HCT116 (cell line): Measurements from ENCODE around the gene AKIRIN2. TPM values are rescaled to one million over a fixed set of nuclear protein-coding genes. Genes with fewer than 3 reads are reported as not detected.

Experiments
- ATAC-seq: fragments of 200-7000 bp; cut with Tn5 transposase; 2 replicates; pipeline ENCODE4 v1.9.1; 2020; ENCODE audit warnings: mild to moderate bottlenecking, moderate library complexity
- BruUV-seq: library from RNA; stranded (reverse); fragments of 400-500 nt; replicated peaks from 2 replicates; lab custom pipeline; 2021; lab: Mats Ljungman, UMichigan
- CTCF ChIA-PET: fragments of 300-600 bp; sonication (Branson Sonifier 250); formaldehyde crosslinking; loops from one replicate; lab custom pipeline; 2021; ENCODE audit warnings: antibody characterized with exemption; lab: Charles Lee
- POLR2A ChIA-PET: fragments of 300-600, 350-600 bp; sonication (Branson Sonifier 250); formaldehyde crosslinking; loops from one replicate; lab custom pipeline; 2021; ENCODE audit warnings: antibody characterized with exemption; lab: Charles Lee
- RAD21 ChIA-PET, 2 experiments: fragments of 300-600 bp; sonication (Branson Sonifier 250); formaldehyde crosslinking; loops; one replicate each; lab custom pipeline; 2023; ENCODE audit warnings: low total read pairs in 2 of 2; ENCODE audit not compliant: uncharacterized antibody in 2 of 2, unreplicated experiment in 2 of 2, low non-redundant PET in 1 of 2; lab: Charles Lee
- DNase-seq: peaks from one replicate; pipeline ENCODE4 v3.0.0-alpha.2; 2010; ENCODE audit warnings: low read depth, low spot score
- H2AFZ ChIP-seq: fragments of 200-600 bp; shearing (Covaris generic), sonication (generic); 2 replicates; pipeline ENCODE4 v1.6.1; 2017; ENCODE audit warnings: low read depth, mixed run types, mixed read lengths, antibody characterized with exemption, low read length; ENCODE audit not compliant: poor library complexity, severe bottlenecking
- H3K27ac ChIP-seq: 2 replicates; pipeline ENCODE4 v1.5.1; 2012; ENCODE audit warnings: low read depth, low read length
- H3K27me3 ChIP-seq: fragments of 200-600 bp; sonication (generic); 2 replicates; pipeline ENCODE4 v1.6.1; 2016; ENCODE audit warnings: mixed run types, low read length, mixed read lengths; ENCODE audit not compliant: insufficient read depth
- H3K36me3 ChIP-seq, 2 experiments: fragments of 200-500 bp in 1 of 2; fragments of 200-600 bp in 1 of 2; sonication (Bioruptor generic) in 1 of 2; sonication (generic) in 1 of 2; 2 replicates each; pipeline versions ENCODE4 v1.5.1 to v1.6.1; 2014 to 2016; ENCODE audit warnings: low read length in 2 of 2, inconsistent platforms in 1 of 2, mixed read lengths in 1 of 2, mixed run types in 1 of 2; ENCODE audit not compliant: insufficient read depth in 2 of 2, control insufficient read depth in 1 of 2
- H3K4me1 ChIP-seq, 2 experiments: fragments of 200-600 bp in 1 of 2; sonication (generic) in 1 of 2; 2 replicates each; pipeline versions ENCODE4 v1.5.1 to v1.6.1; 2012 to 2017; ENCODE audit warnings: low read length in 2 of 2, inconsistent platforms in 1 of 2, mild to moderate bottlenecking in 1 of 2, mixed read lengths in 1 of 2, mixed run types in 1 of 2, moderate library complexity in 1 of 2; ENCODE audit not compliant: insufficient read depth in 2 of 2, control insufficient read depth in 1 of 2
- H3K4me2 ChIP-seq: fragments of 200-600 bp; sonication (generic); 2 replicates; pipeline ENCODE4 v1.6.1; 2017; ENCODE audit warnings: mixed run types, low read length, mixed read lengths
- H3K4me3 ChIP-seq, 2 experiments: fragments of 200-600 bp in 1 of 2; sonication (generic) in 1 of 2; replicated peaks in 1 of 2; 2 replicates each; pipeline ENCODE4 v1.5.1; 2011 to 2016; ENCODE audit warnings: low read length in 2 of 2, control low read depth in 1 of 2, low read depth in 1 of 2, mild to moderate bottlenecking in 1 of 2, mixed read lengths in 1 of 2, mixed run types in 1 of 2
- H3K79me2 ChIP-seq: fragments of 200-600 bp; sonication (generic); 2 replicates; pipeline ENCODE4 v1.6.1; 2017; ENCODE audit warnings: mild to moderate bottlenecking, mixed run types, low read length, moderate library complexity, mixed read lengths; ENCODE audit not compliant: insufficient read depth
- H3K9ac ChIP-seq: fragments of 200-600 bp; sonication (generic); 2 replicates; pipeline ENCODE4 v1.6.1; 2016; ENCODE audit warnings: low read length, mixed read lengths
- H3K9me2 ChIP-seq: fragments of 200-600 bp; sonication (generic), shearing (Covaris generic); 2 replicates; pipeline ENCODE4 v1.6.1; 2017; ENCODE audit warnings: mixed run types, mild to moderate bottlenecking, moderate library complexity; ENCODE audit not compliant: insufficient read depth
- H3K9me3 ChIP-seq, 2 experiments: fragments of 200-500 bp in 1 of 2; fragments of 200-600 bp in 1 of 2; sonication (Bioruptor generic) in 1 of 2; sonication (generic) in 1 of 2; 2 replicates each; pipeline ENCODE4 v1.6.1; 2014 to 2017; ENCODE audit warnings: low read length in 2 of 2, mixed read lengths in 2 of 2, inconsistent platforms in 1 of 2, low read depth in 1 of 2, mild to moderate bottlenecking in 1 of 2, mixed run types in 1 of 2, moderate library complexity in 1 of 2; ENCODE audit not compliant: control insufficient read depth in 1 of 2, insufficient read depth in 1 of 2
- H4K20me1 ChIP-seq: fragments of 200-600 bp; sonication (generic), shearing (Covaris generic); 2 replicates; pipeline ENCODE4 v1.6.1; 2017; ENCODE audit warnings: mixed run types, mild to moderate bottlenecking, moderate library complexity; ENCODE audit not compliant: insufficient read depth
- CBX3 ChIP-seq: IDR thresholded peaks from 2 replicates; pipeline ENCODE4 v1.6.1; 2012; ENCODE audit warnings: low read depth
- ELF1 ChIP-seq: IDR thresholded peaks from 2 replicates; pipeline ENCODE4 v1.6.1; 2012; ENCODE audit warnings: low read depth, borderline replicate concordance
- EZH2phosphoT487 ChIP-seq: fragments of 200-600 bp; IDR thresholded peaks from 2 replicates; pipeline ENCODE4 v1.6.1; 2018; ENCODE audit warnings: antibody characterized with exemption, borderline replicate concordance
- JUND ChIP-seq: IDR thresholded peaks from 2 replicates; pipeline ENCODE4 v1.6.1; 2012
- POLR2A ChIP-seq: IDR thresholded peaks from 2 replicates; pipeline ENCODE4 v1.7.0; 2011; ENCODE audit warnings: borderline replicate concordance; ENCODE audit not compliant: insufficient read depth, insufficient read length; ENCODE audit errors: extremely low read depth
- POLR2AphosphoS5 ChIP-seq: IDR thresholded peaks from 2 replicates; pipeline ENCODE4 v1.6.1; 2011; ENCODE audit warnings: mild to moderate bottlenecking, low read depth, low read length, moderate library complexity
- YY1 ChIP-seq: IDR thresholded peaks from 2 replicates; pipeline ENCODE4 v1.6.1; 2011; ENCODE audit warnings: low read length, low read depth, moderate library complexity, mild to moderate bottlenecking; ENCODE audit not compliant: insufficient replicate concordance; ENCODE audit errors: extremely low read depth
- ZNF274 ChIP-seq: fragments of 200-500 bp; sonication (Bioruptor generic); IDR thresholded peaks from 2 replicates; pipeline ENCODE4 v1.6.1; 2014; ENCODE audit warnings: mild to moderate bottlenecking, low read depth, low read length, inconsistent platforms
- intact Hi-C: fragments of 100-400 bp; cut with micrococcal nuclease; formaldehyde crosslinking; loops from 2 replicates; pipeline ENCODE4 v1.10.0; 2022
- total RNA-seq: library from RNA; stranded (reverse); gene quantifications from one replicate; pipeline ENCODE4 v1.2.1, GENCODE V29; 2021; ENCODE audit not compliant: unreplicated experiment
- TF ChIP-seq, protein P1 (sequence below), 3 experiments: fragments of 200-600 bp in 1 of 3; sonication (generic) in 1 of 3; IDR thresholded peaks in 2 of 3; conservative IDR thresholded peaks in 1 of 3; 2 replicates each; pipeline ENCODE4 v1.5.1; 2012 to 2017; ENCODE audit warnings: low read depth in 2 of 3, low read length in 2 of 3, antibody characterized with exemption in 1 of 3, borderline replicate concordance in 1 of 3, control low read depth in 1 of 3, mild to moderate bottlenecking in 1 of 3, mixed read lengths in 1 of 3, mixed run types in 1 of 3, moderate library complexity in 1 of 3; ENCODE audit not compliant: insufficient read depth in 1 of 3
- TF ChIP-seq, protein P2 (sequence below): IDR thresholded peaks from 2 replicates; pipeline ENCODE4 v1.6.1; 2012; ENCODE audit warnings: low read depth
- TF ChIP-seq, protein P3 (sequence below): IDR thresholded peaks from 2 replicates; pipeline ENCODE4 v1.6.1; 2012
- TF ChIP-seq, protein P4 (sequence below): IDR thresholded peaks from 2 replicates; pipeline ENCODE4 v1.6.1; 2012

The AKIRIN2 gene
- total RNA-seq, 1 experiment from 2014 or later, result 54.8 TPM

DNA sequence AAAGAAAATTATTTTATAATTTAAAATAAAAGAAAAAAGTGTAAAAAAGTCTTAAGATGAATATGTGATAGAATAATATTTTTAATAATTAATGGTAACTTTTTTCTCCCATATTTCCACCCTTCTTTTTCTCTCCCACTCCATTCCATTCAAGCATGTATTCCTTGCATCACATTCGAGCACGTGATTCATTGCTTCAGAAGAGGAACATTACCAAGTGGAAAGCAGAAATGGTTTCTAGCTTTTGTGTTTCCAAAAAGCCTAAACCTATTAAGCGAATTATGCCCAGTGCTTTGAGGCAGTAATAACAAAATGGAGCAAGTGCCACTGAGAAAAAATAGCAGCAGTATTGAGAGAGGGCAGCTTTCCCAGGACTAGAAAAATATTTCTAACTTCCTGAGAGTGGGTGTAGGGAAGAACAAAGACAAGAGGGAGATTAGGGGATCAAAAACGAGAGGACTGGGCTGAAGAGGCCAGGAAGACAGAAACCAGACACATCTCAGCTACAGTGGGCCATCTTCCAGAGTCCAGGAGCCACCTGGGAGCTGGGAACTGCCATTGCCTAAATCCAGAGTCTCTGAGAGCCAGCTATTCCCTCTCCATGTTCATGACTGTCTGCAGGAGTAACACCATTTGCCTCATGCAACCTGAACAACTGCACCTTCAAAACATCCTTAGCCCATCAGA, 15.0 kb upstream of the AKIRIN2 start:
- intact Hi-C loops, result no loop called here

More for the DNA sequence above, 15.0 kb upstream of the AKIRIN2 start:
- Histone ChIP-seq H3K4me2 (no peak overlapping the region), H4K20me1 (no peaks in the 10 kb centered on the region), H3K27ac (no peak overlapping the region), H3K4me3 (no peak overlapping the region), H3K9me2 (no peaks in the 10 kb centered on the region), H3K9me3 (no peaks in the 10 kb centered on the region)
- BruUV-seq, result no TSS peak
- TF ChIP-seq EZH2phosphoT487, result no peak
- TF ChIP-seq, protein P1, sequence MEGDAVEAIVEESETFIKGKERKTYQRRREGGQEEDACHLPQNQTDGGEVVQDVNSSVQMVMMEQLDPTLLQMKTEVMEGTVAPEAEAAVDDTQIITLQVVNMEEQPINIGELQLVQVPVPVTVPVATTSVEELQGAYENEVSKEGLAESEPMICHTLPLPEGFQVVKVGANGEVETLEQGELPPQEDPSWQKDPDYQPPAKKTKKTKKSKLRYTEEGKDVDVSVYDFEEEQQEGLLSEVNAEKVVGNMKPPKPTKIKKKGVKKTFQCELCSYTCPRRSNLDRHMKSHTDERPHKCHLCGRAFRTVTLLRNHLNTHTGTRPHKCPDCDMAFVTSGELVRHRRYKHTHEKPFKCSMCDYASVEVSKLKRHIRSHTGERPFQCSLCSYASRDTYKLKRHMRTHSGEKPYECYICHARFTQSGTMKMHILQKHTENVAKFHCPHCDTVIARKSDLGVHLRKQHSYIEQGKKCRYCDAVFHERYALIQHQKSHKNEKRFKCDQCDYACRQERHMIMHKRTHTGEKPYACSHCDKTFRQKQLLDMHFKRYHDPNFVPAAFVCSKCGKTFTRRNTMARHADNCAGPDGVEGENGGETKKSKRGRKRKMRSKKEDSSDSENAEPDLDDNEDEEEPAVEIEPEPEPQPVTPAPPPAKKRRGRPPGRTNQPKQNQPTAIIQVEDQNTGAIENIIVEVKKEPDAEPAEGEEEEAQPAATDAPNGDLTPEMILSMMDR (IDR thresholded peaks at IDR 0.05 in 2 of 3, conservative IDR thresholded peaks at IDR 0.05 in 1 of 3; ENCODE audit: borderline replicate concordance in 1 of 3, insufficient read depth in 1 of 3, low read depth in 2 of 3, low read length in 2 of 3), result no peak
- TF ChIP-seq JUND, result no peak
- TF ChIP-seq, protein P2, sequence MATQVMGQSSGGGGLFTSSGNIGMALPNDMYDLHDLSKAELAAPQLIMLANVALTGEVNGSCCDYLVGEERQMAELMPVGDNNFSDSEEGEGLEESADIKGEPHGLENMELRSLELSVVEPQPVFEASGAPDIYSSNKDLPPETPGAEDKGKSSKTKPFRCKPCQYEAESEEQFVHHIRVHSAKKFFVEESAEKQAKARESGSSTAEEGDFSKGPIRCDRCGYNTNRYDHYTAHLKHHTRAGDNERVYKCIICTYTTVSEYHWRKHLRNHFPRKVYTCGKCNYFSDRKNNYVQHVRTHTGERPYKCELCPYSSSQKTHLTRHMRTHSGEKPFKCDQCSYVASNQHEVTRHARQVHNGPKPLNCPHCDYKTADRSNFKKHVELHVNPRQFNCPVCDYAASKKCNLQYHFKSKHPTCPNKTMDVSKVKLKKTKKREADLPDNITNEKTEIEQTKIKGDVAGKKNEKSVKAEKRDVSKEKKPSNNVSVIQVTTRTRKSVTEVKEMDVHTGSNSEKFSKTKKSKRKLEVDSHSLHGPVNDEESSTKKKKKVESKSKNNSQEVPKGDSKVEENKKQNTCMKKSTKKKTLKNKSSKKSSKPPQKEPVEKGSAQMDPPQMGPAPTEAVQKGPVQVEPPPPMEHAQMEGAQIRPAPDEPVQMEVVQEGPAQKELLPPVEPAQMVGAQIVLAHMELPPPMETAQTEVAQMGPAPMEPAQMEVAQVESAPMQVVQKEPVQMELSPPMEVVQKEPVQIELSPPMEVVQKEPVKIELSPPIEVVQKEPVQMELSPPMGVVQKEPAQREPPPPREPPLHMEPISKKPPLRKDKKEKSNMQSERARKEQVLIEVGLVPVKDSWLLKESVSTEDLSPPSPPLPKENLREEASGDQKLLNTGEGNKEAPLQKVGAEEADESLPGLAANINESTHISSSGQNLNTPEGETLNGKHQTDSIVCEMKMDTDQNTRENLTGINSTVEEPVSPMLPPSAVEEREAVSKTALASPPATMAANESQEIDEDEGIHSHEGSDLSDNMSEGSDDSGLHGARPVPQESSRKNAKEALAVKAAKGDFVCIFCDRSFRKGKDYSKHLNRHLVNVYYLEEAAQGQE, result no peak
- TF ChIP-seq, protein P3, sequence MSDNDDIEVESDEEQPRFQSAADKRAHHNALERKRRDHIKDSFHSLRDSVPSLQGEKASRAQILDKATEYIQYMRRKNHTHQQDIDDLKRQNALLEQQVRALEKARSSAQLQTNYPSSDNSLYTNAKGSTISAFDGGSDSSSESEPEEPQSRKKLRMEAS, result no peak
- no peak for TF ChIP-seq POLR2AphosphoS5
- no peak for TF ChIP-seq ZNF274
- TF ChIP-seq, protein P4, sequence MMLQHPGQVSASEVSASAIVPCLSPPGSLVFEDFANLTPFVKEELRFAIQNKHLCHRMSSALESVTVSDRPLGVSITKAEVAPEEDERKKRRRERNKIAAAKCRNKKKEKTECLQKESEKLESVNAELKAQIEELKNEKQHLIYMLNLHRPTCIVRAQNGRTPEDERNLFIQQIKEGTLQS, result no peak
- no peak for TF ChIP-seq CBX3
- TF ChIP-seq YY1, result no peak
- no peak for TF ChIP-seq ELF1
- no peak for TF ChIP-seq POLR2A
- TF ChIP-seq, all 23 proteins: peak for 0
- Histone ChIP-seq H3K9ac (no peak overlapping the region), H3K4me1 (peaks cover 2 to 8% of the 10 kb centered on the region in 2 experiments; a peak in 2 of 4 replicates), H3K36me3 (no peaks in the 10 kb centered on the region), H3K79me2 (no peaks in the 10 kb centered on the region), H3K27me3 (no peaks in the 10 kb centered on the region), H2AFZ (no peak overlapping the region)
- DNase-seq (no peak), ATAC-seq (no peak)
- POLR2A ChIA-PET, result no interaction called here
- RAD21 ChIA-PET, result no interaction called here
- CTCF ChIA-PET, result no interaction called here
